Ovary (tissue), 9 donors: ENCODE data around the gene TECR. TPM values are rescaled to one million over a fixed set of nuclear protein-coding genes. Genes with fewer than 3 reads are reported as not detected.
"Not testable (repeated sequence)": the region's sequence is repeated elsewhere in the genome, so short reads cannot be mapped to it uniquely, and the experiment has no call there.

Experiments
- DNase-seq, 5 donors: peaks; one replicate each; pipeline ENCODE4 v3.0.0-alpha.2; 2019 to 2020
- H3K27ac ChIP-seq, 2 donors: fragments of 200-600 bp; one replicate each; pipeline versions ENCODE4 v1.5.1 to v1.8.0; 2019 to 2022
- H3K27me3 ChIP-seq: fragments of 200-600 bp; one replicate; pipeline ENCODE4 v1.8.0; 2022
- H3K36me3 ChIP-seq: fragments of 200-600 bp; sonication (generic); one replicate; pipeline ENCODE4 v1.5.1; 2019
- H3K4me1 ChIP-seq: one replicate; pipeline ENCODE4 v1.8.1; 2013; ENCODE audit warnings: mild to moderate bottlenecking, moderate library complexity; ENCODE audit not compliant: insufficient read depth
- H3K4me3 ChIP-seq: fragments of 200-600 bp; sonication (generic); one replicate; pipeline ENCODE4 v1.5.1; 2017
- H3K9me3 ChIP-seq, 2 donors: fragments of 200-600 bp in 1 of 2; sonication (generic) in 1 of 2; one replicate each; pipeline versions ENCODE4 v1.5.1 to v1.8.1; 2013 to 2019; ENCODE audit warnings: mild to moderate bottlenecking in 1 of 2, moderate library complexity in 1 of 2
- EP300 ChIP-seq: sonication (generic); formaldehyde crosslinking; IDR thresholded peaks from one replicate; pipeline ENCODE4 v1.6.1; 2017; ENCODE audit warnings: antibody characterized with exemption
- POLR2A ChIP-seq: fragments of 450-650 bp; IDR thresholded peaks from one replicate; pipeline ENCODE4 v1.6.1; 2017; ENCODE audit warnings: antibody characterized with exemption, mild to moderate bottlenecking, moderate library complexity
- WGBS, 3 donors: extraction: QIAGEN DNeasy Blood & Tissue Kit in 1 of 3; methylation state at CpG; one replicate each; pipeline versions ENCODE4 v1.1.5 to v1.1.7; 2013 to 2017; 5-methylcytosine and 5-hydroxymethylcytosine counted together
- intact Hi-C, 4 donors: fragments of 100-400 bp; cut with DNase I; formaldehyde crosslinking; loops; one replicate each; pipeline versions ENCODE4 v1.11.0 to v1.15.1; 2022 to 2023
- polyA plus RNA-seq, 2 donors: library from polyadenylated mRNA; stranded (reverse); fragments of 200-250 nt in 1 of 2; fragments of 350-450 nt in 1 of 2; fragmentation: Illumina TruSeq in 1 of 2; extraction: RNeasy Lipid Tissue Mini Kit (QIAGEN cat#74804) in 1 of 2; gene quantifications; one replicate each; pipeline ENCODE4 v1.2.3, GENCODE V29; 2013 to 2014
- total RNA-seq, 7 donors: library from RNA; depleted of rRNA in 2 of 7; stranded (reverse); fragments of >200 nt in 2 of 7; fragmentation: NEBNext Ultra II Directional in 3 of 7; extraction: Animal tissue kit (Norgen Biotek cat#: 25700) in 3 of 7; gene quantifications; one replicate each; pipeline versions ENCODE4 v1.1.0 to v1.2.4, GENCODE V29; 2016 to 2023
- TF ChIP-seq, protein P1 (sequence below), 3 donors: fragments of 450-650 bp in 2 of 3; fragments of 200-600 bp in 1 of 3; IDR thresholded peaks; one replicate each; pipeline versions ENCODE4 v1.5.1 to v1.8.0; 2016 to 2022; ENCODE audit warnings: antibody characterized with exemption in 3 of 3, mild to moderate bottlenecking in 1 of 3
- donor health status: DM: no; HTN: no; CAD: no; lungs with moderate emphysema.
- donor health status: DM: no; HTN: no; CAD: no.
- donor health status: Bipolar disorder and iron deficiency.
- donor health status: DM: yes; HTN: yes; CAD: no.
- donor health status: DM: no; HTN: no; CAD: no.
- donor health status: DM: yes; HTN: yes; CAD: no.

Gene TECR
- total and polyA plus RNA-seq, 9 donors, result 22.3 to 115 (median 92.4) TPM

DNA sequence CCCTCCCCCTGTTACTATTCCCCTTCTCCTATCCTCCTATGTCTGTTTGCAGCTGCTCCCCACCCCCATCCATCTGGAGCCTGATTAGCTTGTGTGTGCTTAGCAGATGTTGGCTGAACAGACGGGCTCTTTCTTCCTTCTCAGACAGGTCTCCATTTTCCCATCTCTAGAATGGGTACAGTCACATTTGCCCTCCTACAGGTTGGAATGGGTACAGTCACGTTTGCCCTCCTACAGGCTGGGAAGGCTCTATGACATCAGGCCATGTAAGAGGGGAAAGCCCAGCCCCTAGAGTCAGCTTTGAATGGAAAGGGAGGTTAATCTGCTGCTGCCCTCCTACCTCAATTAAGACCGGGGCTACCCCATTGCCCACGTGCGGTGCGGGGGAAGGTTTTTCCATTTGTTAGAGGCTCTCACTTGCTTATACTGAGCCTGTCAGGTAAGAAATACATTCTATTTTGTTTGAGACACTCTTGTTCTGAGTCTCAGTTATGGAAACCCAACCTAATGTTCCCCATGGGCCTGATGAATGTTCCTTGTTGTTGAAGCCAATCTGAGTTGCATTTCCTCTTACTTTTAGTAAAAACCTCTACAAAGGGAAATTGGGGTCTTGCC lies 51.3 kb downstream of the TECR start:
- no peaks in the 10 kb centered on the region for H3K27me3 ChIP-seq
- TF ChIP-seq, protein P1, sequence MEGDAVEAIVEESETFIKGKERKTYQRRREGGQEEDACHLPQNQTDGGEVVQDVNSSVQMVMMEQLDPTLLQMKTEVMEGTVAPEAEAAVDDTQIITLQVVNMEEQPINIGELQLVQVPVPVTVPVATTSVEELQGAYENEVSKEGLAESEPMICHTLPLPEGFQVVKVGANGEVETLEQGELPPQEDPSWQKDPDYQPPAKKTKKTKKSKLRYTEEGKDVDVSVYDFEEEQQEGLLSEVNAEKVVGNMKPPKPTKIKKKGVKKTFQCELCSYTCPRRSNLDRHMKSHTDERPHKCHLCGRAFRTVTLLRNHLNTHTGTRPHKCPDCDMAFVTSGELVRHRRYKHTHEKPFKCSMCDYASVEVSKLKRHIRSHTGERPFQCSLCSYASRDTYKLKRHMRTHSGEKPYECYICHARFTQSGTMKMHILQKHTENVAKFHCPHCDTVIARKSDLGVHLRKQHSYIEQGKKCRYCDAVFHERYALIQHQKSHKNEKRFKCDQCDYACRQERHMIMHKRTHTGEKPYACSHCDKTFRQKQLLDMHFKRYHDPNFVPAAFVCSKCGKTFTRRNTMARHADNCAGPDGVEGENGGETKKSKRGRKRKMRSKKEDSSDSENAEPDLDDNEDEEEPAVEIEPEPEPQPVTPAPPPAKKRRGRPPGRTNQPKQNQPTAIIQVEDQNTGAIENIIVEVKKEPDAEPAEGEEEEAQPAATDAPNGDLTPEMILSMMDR (IDR thresholded peaks at IDR 0.05), result no peak
- TF ChIP-seq EP300, result no peak
- no peak for TF ChIP-seq POLR2A
- no peak overlapping the region for H3K27ac ChIP-seq
- no peaks in the 10 kb centered on the region for H3K36me3 ChIP-seq
- 52 to 58% (median 54%) methylated on average over 6 of the region's 6 CpGs for WGBS, 3 donors
- H3K4me1 ChIP-seq, result no peaks in the 10 kb centered on the region
- no peak overlapping the region for H3K4me3 ChIP-seq
- intact Hi-C loops, result no loop called here
- no peaks in the 10 kb centered on the region for H3K9me3 ChIP-seq
- DNase-seq, result no peak

DNA sequence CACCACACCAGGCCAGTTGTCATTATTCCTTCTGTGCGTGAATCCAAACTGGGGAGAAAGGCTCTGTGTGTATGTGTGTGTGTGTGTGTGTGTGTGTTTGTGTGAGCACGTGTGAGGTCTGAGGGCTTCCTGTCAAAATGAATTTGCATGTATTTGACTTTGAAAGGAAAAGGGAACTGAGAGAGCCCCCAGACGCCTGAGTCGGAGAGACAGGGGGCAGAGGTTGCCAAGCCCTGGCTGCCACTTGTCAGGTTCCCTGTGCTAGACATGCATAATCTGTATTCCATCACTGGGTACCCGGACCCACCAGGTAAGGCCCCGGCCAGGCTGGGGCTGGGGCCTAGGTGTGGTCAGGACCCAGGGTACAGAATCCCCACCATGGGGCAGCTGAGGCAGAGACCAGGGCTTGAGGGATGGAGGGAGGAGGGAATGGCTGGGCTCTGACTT lies 53.5 kb downstream of the TECR start, which contains the start of gene CLEC17A:
Gene CLEC17A (plus strand): TSS at position 191 of the 447 bp plus-strand sequence. CDS start 77 bp downstream, at position 268.
- Histone ChIP-seq H3K36me3 (no peaks in the 10 kb centered on the region), H3K4me1 (no peaks in the 10 kb centered on the region), H3K4me3 (no peak within 1 kb of the TSS), H3K27ac (no peak within 1 kb of the TSS), H3K27me3 (no peaks in the 10 kb centered on the region), H3K9me3 (no peaks in the 10 kb centered on the region)
- TF ChIP-seq, protein P1 (IDR thresholded peaks at IDR 0.05), result no peak
- TF ChIP-seq EP300, result no peak
- TF ChIP-seq POLR2A, result no peak
- intact Hi-C loops, result no loop called here
- no peak for DNase-seq
- WGBS, 3 donors, result 47 to 48% (median 47%) methylated on average over 6 of the region's 6 CpGs

DNA sequence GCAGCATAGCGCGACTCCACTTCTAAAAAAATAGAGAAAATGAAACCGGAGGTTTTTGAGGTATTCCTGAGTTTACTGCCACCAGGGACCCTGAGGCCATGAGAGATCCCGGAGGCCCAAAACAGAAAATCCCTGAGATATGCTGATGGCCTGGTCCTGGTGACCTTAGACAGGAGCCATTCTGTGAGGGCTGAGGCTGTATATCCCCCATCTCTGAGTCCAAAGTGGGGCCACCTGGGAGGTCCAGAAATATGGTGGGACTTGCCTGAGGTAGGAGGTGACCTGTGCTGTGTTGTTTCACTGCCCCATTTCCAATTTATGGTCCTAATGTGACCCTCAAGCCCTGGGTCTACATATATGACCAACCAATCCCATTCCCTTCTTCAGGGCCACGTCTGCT lies 55.0 kb downstream of the TECR start:
- H3K9me3 ChIP-seq, H3K27me3 ChIP-seq, intact Hi-C loops, H3K27ac ChIP-seq, H3K36me3 ChIP-seq, H3K4me3 ChIP-seq, DNase-seq, H3K4me1 ChIP-seq: not testable (repeated sequence)
- 83 to 89% (median 86%) methylated on average over 4 to 5 of the region's 5 CpGs for WGBS, 3 donors

DNA sequence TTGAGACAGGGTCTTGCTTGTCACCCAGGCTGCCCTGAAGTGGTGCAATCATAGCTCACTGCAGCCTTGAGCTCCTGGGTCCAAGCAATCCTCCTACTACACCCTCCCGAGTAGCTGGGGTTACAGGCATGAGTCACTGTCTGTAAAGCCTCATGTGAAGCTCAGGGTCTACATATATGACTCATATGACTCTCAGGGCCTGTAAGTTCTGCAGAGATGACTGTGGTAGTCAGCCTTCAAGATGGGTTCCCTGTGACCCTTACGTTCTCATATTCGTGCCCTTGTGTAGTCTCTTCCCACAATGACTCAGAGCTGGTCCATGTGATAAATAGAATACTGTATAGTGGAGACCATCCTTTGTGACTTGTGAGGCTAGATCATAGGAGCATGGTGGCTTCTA lies 55.8 kb downstream of the TECR start:
- H3K9me3 ChIP-seq, intact Hi-C loops, H3K36me3 ChIP-seq, H3K4me3 ChIP-seq, H3K27ac ChIP-seq, H3K27me3 ChIP-seq, DNase-seq, H3K4me1 ChIP-seq: not testable (repeated sequence)
- 58 to 75% (median 69%) methylated on average over 3 of the region's 3 CpGs for WGBS, 3 donors

DNA sequence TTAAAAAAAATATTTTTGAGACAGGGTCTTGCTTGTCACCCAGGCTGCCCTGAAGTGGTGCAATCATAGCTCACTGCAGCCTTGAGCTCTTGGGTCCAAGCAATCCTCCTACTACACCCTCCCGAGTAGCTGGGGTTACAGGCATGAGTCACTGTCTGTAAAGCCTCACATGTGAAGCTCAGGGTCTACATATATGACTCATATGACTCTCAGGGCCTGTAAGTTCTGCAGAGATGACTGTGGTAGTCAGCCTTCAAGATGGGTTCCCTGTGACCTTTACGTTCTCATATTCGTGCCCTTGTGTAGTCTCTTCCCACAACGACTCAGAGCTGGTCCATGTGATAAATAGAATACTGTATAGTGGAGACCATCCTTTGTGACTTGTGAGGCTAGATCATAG lies 60.0 kb downstream of the TECR start:
- H3K27me3 ChIP-seq, H3K36me3 ChIP-seq, H3K4me1 ChIP-seq, intact Hi-C loops, H3K9me3 ChIP-seq, DNase-seq, H3K4me3 ChIP-seq, H3K27ac ChIP-seq: not testable (repeated sequence)
- WGBS, 3 donors, result 64% methylated on average over 4 of the region's 4 CpGs; no CpG with 5 or more reads in 2 of the 3 donors

DNA sequence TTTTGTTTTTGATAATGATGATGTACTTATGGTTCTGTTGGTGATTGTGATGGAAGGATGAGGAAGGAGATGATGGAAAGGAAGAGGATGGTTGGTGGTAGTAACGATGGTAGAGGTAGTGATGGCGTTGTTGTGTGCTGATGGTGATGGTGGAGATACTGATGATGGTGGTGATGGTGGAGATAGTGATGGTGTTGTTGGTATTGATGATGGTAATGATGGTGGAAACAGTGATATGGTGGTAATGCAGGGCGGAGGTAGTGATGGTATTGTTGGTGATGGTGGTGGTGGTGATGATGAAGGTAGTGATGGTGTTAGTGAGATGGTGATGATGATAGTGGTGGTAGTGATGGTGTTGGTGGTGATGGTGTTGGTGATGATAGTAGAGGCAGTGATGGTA lies 66.2 kb downstream of the TECR start:
- no peaks in the 10 kb centered on the region for H3K27me3 ChIP-seq
- intact Hi-C loops, result no loop called here
- 81 to 91% (median 87%) methylated on average over 3 of the region's 3 CpGs for WGBS, 3 donors

More for the DNA sequence above, 66.2 kb downstream of the TECR start:
- no peaks in the 10 kb centered on the region for H3K4me1 ChIP-seq
- TF ChIP-seq EP300 (no peak), POLR2A (no peak)
- TF ChIP-seq, protein P1 (IDR thresholded peaks at IDR 0.05), result no peak
- DNase-seq, result no peak
- no peaks in the 10 kb centered on the region for H3K36me3 ChIP-seq
- H3K9me3 ChIP-seq, result no peaks in the 10 kb centered on the region
- no peak overlapping the region for H3K4me3 ChIP-seq
- H3K27ac ChIP-seq, result no peak overlapping the region
